RCC 7860 (cell line): ENCODE data around the gene C16orf89.
"Not testable (repeated sequence)": the region's sequence is repeated elsewhere in the genome, so short reads cannot be mapped to it uniquely, and the experiment has no call there.

Source experiments
- DNase-seq: peaks from one replicate; pipeline ENCODE4 v3.0.0-alpha.2; 2015; ENCODE audit warnings: low spot score
- FAIRE-seq: peaks from 2 replicates; lab custom pipeline; 2012; peaks lifted over from hg19 to GRCh38; lab: Jason Lieb, UNC

Gene C16orf89

GRCh38 chr16:5084802-5085201 lies 19.0 kb upstream of the C16orf89 start:
- peak; percentile 20 for DNase-seq
- FAIRE-seq, result not testable (repeated sequence)

GRCh38 chr16:5084099-5084731 lies 18.5 kb upstream of the C16orf89 start:
- FAIRE-seq, DNase-seq: not testable (repeated sequence)

- not testable (repeated sequence) for FAIRE-seq, DNase-seq
These were observed 17.9 kb upstream of the C16orf89 start for GRCh38 chr16:5083646-5084045.

GRCh38 chr16:5080996-5081395 lies 15.2 kb upstream of the C16orf89 start:
- DNase-seq, FAIRE-seq: not testable (repeated sequence)

GRCh38 chr16:5080461-5080860 lies 14.7 kb upstream of the C16orf89 start:
- not testable (repeated sequence) for DNase-seq, FAIRE-seq

GRCh38 chr16:5078626-5079025 lies 12.9 kb upstream of the C16orf89 start:
- DNase-seq (no peak), FAIRE-seq (no peak)

- DNase-seq (no peak), FAIRE-seq (no peak)
These were observed 11.5 kb upstream of the C16orf89 start for GRCh38 chr16:5077304-5077703.

- no peak for FAIRE-seq
- DNase-seq, result no peak
These were observed 9.9 kb upstream of the C16orf89 start for GRCh38 chr16:5075637-5076036.

- not testable (repeated sequence) for FAIRE-seq, DNase-seq
These were observed 8.0 kb upstream of the C16orf89 start for GRCh38 chr16:5073771-5074170.

- DNase-seq, result no peak
- no peak for FAIRE-seq
These were observed 7.5 kb upstream of the C16orf89 start for GRCh38 chr16:5073279-5073629.

GRCh38 chr16:5072334-5073278 lies 6.8 kb upstream of the C16orf89 start:
- no peak for DNase-seq
- FAIRE-seq, result no peak

- FAIRE-seq (no peak), DNase-seq (peak; percentile 64)
These were observed 6.1 kb upstream of the C16orf89 start, which contains the start of gene ALG1 for GRCh38 chr16:5071681-5072333. Gene ALG1 (plus strand): TSS chr16:5071843. CDS start chr16:5071850, 7 bp downstream.

GRCh38 chr16:5071341-5071680 lies 5.6 kb upstream of the C16orf89 start:
- DNase-seq (no peak), FAIRE-seq (no peak)

- DNase-seq, result no peak
- FAIRE-seq, result no peak
These were observed 4.9 kb upstream of the C16orf89 start for GRCh38 chr16:5070431-5071186.

- FAIRE-seq (no peak), DNase-seq (no peak)
These were observed 4.1 kb upstream of the C16orf89 start for GRCh38 chr16:5069854-5070253.

GRCh38 chr16:5069048-5069447 lies 3.3 kb upstream of the C16orf89 start:
- no peak for DNase-seq
- no peak for FAIRE-seq

GRCh38 chr16:5066511-5066910 lies 755 bp upstream of the C16orf89 start:
- DNase-seq, result no peak
- FAIRE-seq, result no peak

- DNase-seq (no peak), FAIRE-seq (no peak)
These were observed 430 bp downstream of the C16orf89 start for GRCh38 chr16:5065326-5065725.

GRCh38 chr16:5064915-5065314 lies 841 bp downstream of the C16orf89 start:
- DNase-seq, result no peak
- FAIRE-seq, result no peak

GRCh38 chr16:5062790-5063765 lies 2.7 kb downstream of the C16orf89 start:
- no peak for FAIRE-seq
- no peak for DNase-seq
